HG03354 (cell line): ENCODE data around the gene MSANTD3.

Experiments used
- ATAC-seq: cut with Tn5 transposase; IDR thresholded peaks from one replicate; pipeline ENCODE4 v1.9.1; 2021; ENCODE audit warnings: mild to moderate bottlenecking; ENCODE audit not compliant: unreplicated experiment, poor library complexity, severe bottlenecking

MSANTD3 gene

DNA sequence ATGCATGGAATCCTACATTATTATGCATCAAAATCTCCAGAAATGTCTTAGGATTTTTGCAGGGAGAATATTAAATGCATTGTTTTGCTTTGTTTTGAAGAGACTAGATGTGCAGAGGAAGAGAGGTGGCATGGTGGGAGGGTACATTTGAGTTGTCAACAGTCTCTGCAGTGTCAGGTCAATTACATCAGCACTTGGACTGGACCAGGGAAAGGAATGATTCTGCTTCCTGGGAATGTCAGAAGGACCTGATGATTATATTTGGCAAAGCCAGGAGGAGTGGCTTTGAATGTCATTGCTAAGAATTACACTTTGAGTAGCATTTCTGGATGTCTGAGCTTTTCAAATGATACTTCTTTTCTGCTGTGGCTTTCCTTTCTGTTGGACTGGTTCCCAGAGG lies 28.5 kb downstream of the MSANTD3 start:
- ATAC-seq: no peak

DNA sequence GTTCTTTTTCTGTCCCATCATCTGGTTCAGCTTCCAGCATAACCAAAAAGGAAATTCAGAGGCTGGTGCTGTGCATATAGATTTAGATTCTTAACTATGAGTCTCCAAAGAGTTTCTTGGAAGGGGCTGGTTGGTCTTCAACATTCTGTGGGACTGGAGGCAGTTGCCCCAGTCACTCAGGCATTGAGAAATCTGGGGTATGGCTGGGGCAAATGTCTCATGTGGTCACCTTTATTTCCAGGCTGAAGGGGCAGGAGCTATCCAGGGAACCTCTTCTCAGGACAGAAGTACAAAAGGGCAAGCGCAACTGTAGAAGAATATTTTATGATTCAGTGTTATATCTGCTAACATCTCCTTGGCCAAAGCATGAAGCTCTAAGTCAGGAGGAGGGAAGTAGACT lies 30.6 kb downstream of the MSANTD3 start:
- ATAC-seq: no peak

DNA sequence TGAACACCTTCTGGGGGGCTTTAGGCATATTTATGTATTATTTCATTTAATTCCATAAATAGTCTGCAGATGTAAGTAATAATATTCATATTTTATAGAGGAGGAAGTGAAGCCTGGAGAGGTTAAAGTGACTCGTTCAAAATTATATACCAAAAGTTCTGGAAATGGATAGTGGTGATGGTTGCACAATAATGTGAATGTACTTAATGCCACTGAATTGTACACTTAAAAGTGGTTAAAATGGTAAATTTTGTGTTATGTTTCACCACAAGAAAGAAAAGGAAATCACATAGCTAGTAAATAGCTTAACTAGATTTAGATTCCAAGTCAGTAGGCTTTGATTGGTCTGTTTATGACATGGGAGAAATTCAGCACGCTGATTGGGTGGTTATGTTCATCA lies 33.0 kb downstream of the MSANTD3 start:
- ATAC-seq: no peak

DNA sequence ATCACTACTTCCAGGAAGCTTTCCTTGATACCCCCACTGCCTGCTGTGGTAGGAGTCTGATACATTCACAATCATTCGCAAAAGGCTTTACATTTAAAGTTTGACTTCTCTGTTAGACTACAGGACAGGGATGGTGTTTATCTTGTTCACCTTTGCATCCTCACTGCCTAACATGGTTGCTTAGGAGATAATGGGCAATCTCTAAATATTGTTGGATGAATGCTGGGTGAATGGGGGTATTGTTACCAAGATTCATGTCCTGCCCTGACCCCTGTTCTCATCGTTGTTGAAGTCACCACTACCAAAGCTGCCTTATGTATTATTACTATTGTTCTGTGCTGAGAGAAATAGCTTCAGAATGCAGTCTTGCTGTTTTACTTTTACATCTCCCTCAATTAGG lies 38.3 kb downstream of the MSANTD3 start:
- ATAC-seq: no peak

DNA sequence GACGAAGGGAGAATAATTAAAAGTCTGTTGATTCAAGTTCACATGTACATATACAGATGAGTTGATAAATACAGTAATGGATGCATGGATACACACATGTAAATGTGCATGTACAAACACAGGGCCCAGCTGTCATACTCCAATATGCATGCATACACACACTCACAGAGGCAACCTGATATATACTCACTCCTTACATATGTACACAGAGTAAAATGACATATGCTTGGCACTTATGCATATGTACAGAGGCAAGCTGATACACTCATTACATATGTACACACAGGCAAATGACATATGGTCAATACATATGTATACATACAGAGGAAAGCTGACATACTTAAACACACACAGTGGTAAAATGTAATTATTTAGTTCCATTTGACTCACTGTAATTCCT lies 38.8 kb downstream of the MSANTD3 start:
- ATAC-seq: no peak

DNA sequence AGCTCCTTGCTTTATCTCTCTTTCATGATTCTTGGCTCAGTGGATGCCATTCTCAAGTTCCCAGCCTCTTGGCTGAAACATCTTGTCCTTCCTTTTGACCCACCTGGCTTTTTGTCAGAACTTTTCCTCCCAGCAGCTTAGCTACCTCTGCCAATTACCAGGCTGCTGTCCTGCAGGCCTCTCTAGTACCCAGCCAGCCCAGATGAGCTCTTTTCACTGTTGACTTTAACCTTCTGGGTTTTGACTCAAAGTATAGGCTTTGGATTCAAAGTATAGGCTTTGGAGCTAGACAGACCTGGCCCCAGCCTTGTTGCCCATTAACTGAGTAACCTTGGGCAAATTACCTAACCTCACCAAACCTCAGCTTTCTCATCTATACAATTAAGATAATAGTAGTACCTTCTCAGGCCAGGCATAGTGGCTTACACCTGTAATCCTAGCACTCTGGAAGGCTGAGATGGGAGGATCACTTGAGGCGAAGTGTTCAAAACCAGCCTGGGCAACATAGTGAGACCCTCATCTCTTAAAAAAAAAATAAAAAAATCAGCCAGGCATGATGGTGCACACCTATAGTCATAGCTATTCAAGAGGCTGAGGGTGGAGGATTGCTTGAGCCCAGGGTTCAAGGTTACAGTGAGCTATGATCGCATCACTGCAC lies 39.4 kb downstream of the MSANTD3 start:
- peak; percentile 23 for ATAC-seq

DNA sequence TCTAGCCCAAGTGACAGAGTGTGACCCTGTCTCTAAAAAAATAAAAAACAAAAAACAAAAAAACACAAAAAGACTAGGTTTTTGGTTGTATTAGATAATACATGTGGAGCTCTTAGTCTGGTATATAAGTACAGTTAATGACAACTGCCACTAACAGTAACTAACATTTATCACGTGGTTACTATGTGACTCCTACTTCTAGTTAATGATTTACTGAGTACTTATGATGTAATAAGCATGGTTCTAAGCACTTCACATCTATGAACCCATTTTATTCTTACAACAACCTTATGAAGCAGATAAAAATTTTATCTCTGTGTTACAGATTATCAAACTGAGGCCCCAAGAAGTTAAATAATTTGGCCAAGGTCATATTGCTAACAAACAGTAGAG lies 39.9 kb downstream of the MSANTD3 start:
- ATAC-seq: peak; percentile 81

DNA sequence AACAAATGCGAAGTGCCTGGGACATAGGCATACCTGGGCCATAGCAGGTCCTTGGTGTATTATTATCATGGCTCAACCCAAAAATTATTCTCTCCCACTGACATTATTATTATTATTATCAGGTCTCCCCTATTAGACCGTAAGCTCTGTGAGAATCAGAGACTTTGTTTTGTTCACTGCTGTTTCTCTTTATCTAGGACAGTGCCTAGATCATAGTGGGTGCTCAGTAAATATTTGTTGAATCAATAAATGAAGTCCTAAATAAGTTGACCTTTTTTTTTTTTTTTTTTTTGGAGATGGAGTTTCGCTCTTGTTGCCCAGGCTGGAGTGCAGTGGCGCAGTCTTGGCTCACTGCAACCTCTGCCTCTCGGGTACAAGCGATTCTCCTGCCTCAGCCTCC lies 41.1 kb downstream of the MSANTD3 start:
- ATAC-seq: no peak

DNA sequence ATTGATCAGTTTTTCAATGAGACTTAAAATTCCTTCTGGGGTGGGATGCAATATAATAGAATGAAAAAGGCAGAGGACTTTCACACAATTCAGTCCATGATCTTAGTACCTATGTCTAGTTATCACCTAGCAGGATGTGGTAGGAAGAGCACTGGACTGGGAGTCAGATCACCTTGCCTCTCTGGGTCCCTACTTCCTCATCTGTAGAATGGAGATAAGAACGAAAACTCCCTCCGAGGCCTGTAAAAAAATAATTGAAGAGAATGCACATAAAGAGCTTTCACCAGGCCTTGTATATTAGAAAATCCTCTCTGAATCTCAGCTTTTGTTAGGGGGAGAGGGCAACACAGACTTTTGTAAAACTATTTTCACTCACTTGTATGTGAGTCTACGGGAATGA lies 45.3 kb downstream of the MSANTD3 start:
- ATAC-seq: no peak

DNA sequence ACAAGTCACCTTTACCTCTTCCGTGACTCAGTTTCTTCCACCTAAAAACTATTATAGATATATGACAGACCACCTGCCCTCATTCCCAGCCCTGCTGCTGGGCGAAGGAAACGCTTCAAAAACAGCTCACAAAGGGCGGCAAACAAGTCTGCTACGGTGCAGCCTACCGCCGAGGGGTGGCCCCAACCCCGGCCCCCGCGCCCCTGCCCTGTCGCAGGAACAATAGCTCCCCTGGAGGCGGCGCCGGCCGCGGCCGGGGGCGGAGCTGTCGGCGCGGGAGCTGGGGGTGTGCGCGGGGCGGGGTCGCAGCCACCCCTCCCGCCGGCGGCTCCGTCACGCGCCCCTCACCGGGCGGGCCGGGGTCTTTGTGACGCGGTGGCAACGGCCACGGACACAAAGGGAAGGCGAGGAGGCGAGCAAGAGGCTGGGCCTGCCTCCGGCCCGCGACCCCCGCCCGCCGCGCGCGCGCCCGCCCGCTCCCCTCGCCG lies 45.9 kb downstream of the MSANTD3 start, which contains the start of gene TMEFF1:
Gene TMEFF1, plus strand, starts transcription at position 362 of the 488 bp plus-strand sequence. CDS start 396 bp downstream, outside the sequence.
- peak; percentile 60 for ATAC-seq

DNA sequence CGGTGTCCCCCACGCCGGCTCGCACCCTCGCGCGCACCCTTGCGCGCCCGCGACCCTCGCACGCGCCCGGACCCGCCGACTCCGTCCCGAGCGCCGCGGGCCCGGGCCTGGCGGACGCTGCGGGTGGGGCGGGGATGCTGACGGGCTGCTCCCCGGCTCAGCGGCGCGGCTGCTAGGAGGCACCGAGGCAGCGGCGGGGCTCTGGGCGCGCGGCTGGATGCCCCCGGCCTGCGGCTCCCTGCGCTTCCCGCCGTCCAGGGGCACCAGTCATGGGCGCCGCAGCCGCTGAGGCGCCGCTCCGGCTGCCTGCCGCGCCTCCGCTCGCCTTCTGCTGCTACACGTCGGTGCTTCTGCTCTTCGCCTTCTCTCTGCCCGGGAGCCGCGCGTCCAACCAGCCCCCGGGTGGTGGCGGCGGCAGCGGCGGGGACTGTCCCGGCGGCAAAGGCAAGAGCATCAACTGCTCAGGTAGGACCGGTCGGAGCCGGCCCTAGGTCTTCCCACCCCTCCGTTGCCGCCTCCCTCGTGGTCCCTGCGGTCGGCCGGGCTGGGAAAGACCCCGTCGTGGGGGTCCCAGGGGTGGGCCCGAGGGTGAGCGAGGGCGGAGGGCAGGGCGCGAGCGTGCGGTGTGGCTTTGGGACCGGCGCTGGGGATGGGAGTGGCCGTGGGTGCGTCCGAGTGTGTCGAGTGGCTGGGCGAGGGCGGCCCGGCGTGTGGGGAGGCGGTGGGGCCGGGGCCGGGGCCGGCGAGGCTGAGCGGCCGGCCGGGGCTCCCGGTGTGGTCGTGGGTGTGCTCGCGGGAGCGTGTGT lies 46.5 kb downstream of the MSANTD3 start:
- peak; percentile 73 for ATAC-seq

DNA sequence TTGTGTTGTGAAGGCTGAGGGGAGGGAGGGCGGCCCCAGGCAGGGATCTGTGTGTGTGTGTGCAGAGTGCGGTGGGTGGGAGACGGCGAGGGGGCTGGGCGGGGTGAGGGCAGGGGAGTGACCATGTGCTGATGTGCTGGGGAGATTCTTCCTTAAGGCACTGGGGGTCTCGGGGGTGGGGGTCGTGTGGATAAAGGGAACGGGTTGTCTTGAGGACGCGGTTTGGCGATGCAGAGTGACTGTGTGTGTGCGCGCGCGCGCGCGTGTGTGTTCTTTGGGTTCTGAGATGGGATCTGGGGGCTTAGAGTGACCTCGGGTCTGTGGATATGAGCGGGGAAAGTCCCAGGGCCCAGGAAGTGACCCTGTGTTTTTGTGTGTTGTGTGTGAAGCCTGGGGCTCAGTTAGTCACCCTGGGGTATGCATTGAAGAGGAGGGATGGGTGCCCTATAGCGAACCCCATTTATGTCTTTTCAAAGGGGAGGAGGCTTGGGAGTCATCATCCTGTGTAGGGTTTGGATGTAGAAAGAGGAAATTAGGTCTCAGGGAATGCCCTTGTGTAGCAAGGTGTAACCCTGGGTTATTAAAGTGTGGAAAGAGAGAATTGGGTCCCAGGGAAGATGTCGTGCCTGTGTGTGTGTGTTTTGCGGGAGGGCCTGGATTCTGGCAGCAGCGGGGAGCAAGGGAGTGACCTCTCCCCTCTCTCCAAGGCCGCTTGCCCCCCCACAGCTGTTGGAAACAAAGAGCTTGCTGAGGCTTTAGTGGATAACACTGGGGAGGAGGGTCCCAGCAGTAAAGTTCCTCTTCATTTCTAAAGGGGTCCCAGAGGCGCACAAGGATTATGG lies 47.4 kb downstream of the MSANTD3 start:
- ATAC-seq: no peak

DNA sequence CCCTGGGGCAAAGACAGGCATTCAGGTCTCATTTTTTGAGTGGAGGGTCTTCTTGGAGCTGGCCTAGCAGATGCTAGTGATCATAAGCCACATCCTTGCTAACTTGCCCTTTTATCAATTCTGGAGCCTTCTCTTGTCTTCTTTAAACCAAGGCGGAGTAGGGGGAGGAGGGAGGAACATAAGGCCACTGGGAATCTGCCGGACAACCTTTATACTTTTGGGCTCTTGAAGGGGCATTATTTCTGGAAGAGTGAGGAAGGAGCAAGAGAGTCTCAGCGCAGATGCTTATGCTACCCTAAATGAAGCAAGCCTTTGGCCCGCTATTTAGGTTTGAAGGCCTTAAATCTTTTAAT lies 48.0 kb downstream of the MSANTD3 start:
- no peak for ATAC-seq

DNA sequence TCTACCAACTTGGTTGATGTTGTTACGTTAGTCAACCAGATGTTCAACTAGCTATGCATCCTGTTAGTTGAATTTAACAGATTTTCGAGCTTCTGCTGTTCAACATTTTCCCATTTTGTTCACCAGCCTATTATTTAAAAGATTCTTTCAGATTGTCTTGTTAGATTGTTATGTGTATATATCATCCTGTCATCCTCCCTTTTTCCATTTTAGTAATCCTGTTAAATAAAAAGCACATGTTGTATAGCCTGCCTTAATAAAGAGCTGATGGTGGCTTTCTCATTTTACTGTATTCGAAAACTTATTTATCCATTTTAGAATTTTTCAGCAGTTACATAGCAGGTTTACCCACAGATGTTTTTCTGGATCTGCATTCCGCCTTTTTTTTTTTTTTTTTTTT lies 50.3 kb downstream of the MSANTD3 start:
- no peak for ATAC-seq

DNA sequence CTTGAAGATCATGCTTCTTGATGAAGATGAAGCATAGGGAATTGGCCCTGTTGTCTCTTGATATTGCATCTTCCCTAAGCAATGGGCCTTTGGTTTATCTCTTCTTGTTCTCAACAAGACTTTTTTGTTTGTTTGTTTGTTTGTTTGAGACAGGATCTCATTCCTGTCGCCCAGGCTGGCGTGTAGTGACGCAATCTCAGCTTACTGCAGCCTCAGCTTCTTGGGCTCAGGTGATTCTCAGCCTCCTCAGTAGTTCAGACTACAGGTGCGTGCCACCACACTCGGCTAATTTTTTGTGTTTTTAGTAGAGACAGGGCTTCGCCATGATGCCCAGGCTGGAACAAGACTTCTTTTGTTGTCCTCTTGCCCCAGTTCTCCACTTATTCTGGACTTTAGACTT lies 51.2 kb downstream of the MSANTD3 start:
- ATAC-seq: no peak

DNA sequence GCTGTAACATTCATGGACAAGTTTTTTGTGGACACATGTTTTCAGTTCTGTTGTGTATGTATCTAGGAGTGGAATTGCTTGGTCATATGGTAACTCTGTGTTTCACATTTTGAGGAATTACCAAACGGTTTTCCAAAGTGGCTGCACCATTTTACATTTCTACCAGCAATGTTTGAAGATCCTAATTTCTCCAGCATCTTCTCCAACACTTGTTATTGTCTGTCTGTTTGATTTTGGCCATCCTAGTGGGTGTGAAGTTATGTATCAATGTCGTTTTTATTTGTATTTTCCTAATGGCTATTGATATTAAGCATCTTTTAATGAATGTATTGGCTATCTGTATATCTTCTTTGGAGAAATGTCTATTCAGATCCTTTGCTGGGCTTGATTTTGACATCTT lies 52.9 kb downstream of the MSANTD3 start:
- ATAC-seq: no peak

DNA sequence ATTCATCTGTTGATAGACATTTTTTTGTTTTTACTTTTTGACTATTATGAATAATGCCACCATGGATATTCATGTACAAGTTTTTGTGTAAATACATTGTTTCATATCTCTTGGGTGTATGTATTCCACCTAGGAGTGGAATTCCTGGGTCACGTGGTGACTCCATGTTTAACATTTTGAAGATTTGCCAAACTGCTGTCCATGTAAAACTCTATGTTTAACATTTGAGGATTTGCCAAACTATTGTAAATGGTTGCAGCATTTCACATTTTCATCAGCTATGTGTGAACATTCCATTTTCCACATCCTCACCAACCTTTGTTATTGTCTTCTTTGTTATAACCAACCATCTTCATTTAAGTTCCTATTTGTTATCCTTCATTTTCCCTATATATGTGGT lies 58.3 kb downstream of the MSANTD3 start:
- no peak for ATAC-seq

DNA sequence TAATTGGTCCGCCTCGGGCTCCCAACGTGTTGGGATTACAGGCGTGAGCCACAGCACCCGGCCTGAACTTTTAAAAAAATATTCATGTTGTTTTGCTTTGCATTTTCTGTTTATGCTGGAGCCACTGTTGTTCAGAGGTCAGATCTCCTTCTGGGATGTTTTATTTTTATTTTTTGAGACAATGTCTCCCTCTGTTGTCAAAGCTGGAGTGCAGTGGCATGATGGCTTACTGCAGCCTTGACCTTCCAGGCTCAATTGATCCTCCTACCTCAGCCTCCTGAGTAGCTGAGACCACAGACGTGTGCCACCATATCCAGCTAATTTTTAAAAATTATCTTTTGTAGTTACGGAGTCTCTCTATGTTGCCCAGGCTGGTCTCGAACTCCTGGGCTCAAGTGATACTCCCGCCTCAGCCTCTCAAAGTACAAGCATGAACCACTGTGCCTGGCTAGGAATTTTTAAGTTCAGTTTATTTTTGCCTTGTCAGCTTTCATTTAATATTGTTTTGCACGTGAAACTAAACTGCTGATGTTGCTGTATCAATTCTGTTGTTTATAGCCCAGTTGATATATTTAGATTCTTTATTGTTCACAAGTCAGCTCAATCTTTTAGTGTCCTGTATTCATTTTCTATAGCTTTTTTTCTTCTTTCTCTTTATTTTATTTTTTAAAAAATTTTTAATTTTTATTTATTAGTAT lies 59.7 kb downstream of the MSANTD3 start:
- no peak for ATAC-seq

DNA sequence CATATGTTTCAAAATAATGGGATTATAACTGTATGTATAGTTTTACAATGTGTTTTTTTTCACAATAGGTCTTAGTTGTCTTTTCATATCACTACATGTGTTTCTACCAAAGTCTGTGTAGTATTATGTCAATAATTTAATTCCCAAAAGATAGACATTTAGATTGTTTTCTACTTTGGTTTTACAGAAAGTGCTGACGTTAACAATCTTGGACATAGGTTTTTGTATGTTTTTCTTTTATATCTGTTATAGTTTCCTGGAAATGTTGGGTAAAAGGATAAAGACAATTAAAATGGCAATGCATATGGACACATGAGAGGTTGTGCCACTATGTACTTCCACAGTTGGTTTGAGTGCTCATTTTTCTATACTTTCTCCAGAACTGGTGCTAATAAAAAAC lies 61.2 kb downstream of the MSANTD3 start:
- ATAC-seq: no peak

DNA sequence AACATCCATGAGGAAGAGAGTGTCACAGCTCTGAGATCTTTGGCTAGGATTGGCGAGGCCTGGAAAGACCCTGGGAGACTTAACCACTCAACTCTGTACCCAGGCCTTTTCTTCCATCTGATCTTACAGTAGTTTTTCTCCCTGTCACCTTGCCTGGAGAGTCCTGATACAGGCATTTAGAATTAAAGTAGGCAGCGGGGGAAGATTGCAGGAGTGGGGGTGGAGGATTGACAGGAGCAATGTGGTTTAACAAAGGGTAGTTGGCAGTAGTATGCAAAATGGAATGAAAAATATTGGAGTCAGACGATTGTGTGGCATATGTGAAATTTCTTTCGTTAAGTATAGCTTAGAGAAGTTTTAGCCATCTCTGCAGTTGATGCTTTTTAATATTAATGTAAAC lies 62.9 kb downstream of the MSANTD3 start:
- ATAC-seq: no peak
